Prostate gland (tissue), 2 donors: ENCODE measurements around the gene TACC2.

Source experiments
- POLR2A ChIP-seq: fragments of 450-650 bp; IDR thresholded peaks from one replicate; pipeline ENCODE4 v1.6.1; 2016; ENCODE audit warnings: antibody characterized with exemption, mild to moderate bottlenecking
- POLR2AphosphoS5 ChIP-seq: sonication (generic); formaldehyde crosslinking; IDR thresholded peaks from one replicate; pipeline ENCODE4 v1.6.1; 2017; ENCODE audit warnings: antibody characterized with exemption
- TF ChIP-seq, protein P1 (sequence below), 4 experiments: fragments of 200-600 bp in 2 of 4; fragments of 450-650 bp in 2 of 4; sonication (generic) in 2 of 4; IDR thresholded peaks; 1 replicate in 3 of 4; 2 replicates in 1 of 4; pipeline ENCODE4 v1.5.1; 2016 to 2019; ENCODE audit warnings: antibody characterized with exemption in 4 of 4, mild to moderate bottlenecking in 2 of 4, moderate library complexity in 2 of 4

DNA sequence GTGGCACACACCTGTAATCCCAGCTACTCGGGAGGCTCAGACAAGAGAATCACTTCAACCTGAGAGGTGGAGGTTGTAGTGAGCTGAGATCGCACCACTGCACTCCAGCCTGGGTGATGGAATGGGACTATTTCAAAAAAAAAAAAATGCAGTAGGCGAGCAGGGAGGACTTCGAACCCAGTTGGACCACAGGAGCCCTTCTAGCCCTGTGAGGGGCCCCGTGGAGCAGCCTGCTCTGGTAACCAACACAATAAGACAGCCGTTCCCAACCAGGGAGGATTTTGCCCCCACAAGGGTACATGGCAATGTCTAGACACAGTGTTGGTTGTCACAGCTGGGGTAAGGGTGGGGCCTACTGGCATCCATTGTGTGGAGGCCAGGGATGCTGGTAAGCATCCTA, 218.2 kb downstream of the TACC2 start:
- TF ChIP-seq, protein P1, sequence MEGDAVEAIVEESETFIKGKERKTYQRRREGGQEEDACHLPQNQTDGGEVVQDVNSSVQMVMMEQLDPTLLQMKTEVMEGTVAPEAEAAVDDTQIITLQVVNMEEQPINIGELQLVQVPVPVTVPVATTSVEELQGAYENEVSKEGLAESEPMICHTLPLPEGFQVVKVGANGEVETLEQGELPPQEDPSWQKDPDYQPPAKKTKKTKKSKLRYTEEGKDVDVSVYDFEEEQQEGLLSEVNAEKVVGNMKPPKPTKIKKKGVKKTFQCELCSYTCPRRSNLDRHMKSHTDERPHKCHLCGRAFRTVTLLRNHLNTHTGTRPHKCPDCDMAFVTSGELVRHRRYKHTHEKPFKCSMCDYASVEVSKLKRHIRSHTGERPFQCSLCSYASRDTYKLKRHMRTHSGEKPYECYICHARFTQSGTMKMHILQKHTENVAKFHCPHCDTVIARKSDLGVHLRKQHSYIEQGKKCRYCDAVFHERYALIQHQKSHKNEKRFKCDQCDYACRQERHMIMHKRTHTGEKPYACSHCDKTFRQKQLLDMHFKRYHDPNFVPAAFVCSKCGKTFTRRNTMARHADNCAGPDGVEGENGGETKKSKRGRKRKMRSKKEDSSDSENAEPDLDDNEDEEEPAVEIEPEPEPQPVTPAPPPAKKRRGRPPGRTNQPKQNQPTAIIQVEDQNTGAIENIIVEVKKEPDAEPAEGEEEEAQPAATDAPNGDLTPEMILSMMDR (IDR thresholded peaks at IDR 0.05) = no peak
- TF ChIP-seq POLR2AphosphoS5 (no peak), POLR2A (no peak)
